ENCODE results near the gene TSHR.

GRCh38 chr14:80973931-80974641 lies 18.7 kb downstream of the TSHR start:
- TF ChIP-seq POLR2A (IDR thresholded peaks at IDR 0.05; ENCODE audit: low read length) (no peak), GATA1 (IDR thresholded peaks at IDR 0.05; ENCODE audit: low read depth, low read length) (no peak)
